Cardiac muscle cell (in vitro differentiated cells and primary cell): ENCODE results near the gene NAALADL2. TPM values are rescaled to one million over a fixed set of nuclear protein-coding genes. Genes with fewer than 3 reads are reported as not detected.
A peak's percentile ranks its signal among the peaks of the same experiment; 100 is the strongest.

Source experiments
- DNase-seq, 2 donors: peaks; one replicate each; pipeline versions ENCODE4 v3.0.0 to v3.0.0-alpha.2; 2010 to 2017; ENCODE audit warnings: low read depth in 1 of 2, low spot score in 1 of 2
- H3K27ac ChIP-seq: fragments of 200-600 bp; sonication (generic); 2 replicates; pipeline ENCODE4 v1.5.1; 2016
- H3K27me3 ChIP-seq: fragments of 200-600 bp; sonication (generic); 2 replicates; pipeline ENCODE4 v1.6.0; 2016; ENCODE audit warnings: control low read depth
- H3K36me3 ChIP-seq: fragments of 200-600 bp; sonication (generic); 2 replicates; pipeline ENCODE4 v1.5.1; 2016; ENCODE audit warnings: control low read depth
- H3K4me1 ChIP-seq: fragments of 200-600 bp; sonication (generic); 2 replicates; pipeline ENCODE4 v1.8.1; 2017; ENCODE audit warnings: low read depth, mild to moderate bottlenecking, mixed run types
- H3K4me3 ChIP-seq: fragments of 200-600 bp; sonication (generic); 2 replicates; pipeline ENCODE4 v1.5.1; 2016; ENCODE audit warnings: mild to moderate bottlenecking
- H3K9me3 ChIP-seq: fragments of 200-600 bp; sonication (generic); 2 replicates; pipeline ENCODE4 v1.5.1; 2017; ENCODE audit warnings: low read depth, mild to moderate bottlenecking, control low read depth
- polyA plus RNA-seq: library from polyadenylated mRNA; unstranded; fragments of >200 nt; fragmentation: Nextera tagmentation; extraction: Ambion mirVana; gene quantifications from 2 replicates; pipeline ENCODE4 v1.2.1, GENCODE V29; 2016
- total RNA-seq: library from RNA; depleted of rRNA; stranded (reverse); fragments of >200 nt; gene quantifications from 2 replicates; pipeline ENCODE4 v1.2.3, GENCODE V29; 2016
- TF ChIP-seq, protein P1 (sequence below): IDR thresholded peaks from 2 replicates; pipeline ENCODE4 v1.5.1; 2012; ENCODE audit warnings: low read depth, mild to moderate bottlenecking, low read length

Gene NAALADL2
- total and polyA plus RNA-seq, 2 experiments from 2014 or later: 2.4 to 3.8 TPM

DNA sequence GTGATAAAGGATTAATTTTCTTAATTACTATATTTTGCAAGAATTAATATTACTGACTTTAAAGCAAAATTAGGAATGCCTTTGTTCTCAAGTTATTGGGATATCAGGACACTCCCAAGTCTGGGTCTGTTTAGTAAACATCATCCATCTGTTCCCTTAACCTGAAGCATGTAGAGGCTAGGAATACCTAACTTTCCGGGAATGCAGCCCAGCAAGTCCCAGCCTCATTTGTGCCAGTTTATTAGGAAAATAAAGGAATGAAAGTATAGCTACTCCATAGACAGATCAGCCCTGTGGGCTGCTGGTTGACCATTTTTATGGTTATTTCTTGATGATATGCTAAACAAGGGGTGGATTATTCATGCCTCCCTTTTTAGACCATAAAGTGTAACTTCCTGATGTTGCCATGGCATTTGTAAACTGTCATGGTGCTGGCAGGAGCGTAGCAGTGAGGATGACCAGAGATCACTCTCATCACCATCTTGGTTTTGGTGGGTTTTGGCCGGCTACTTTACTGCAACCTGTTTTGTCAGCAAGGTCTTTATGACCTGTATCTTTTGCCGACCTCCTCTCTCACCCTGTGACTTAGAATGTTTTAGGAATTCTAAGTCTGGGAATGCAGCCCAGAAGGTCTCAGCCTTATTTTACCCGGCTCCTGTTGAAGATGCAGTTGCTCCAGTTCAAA lies 540.2 kb downstream of the NAALADL2 start:
- no peaks in the 10 kb centered on the region for H3K27me3 ChIP-seq
- H3K36me3 ChIP-seq: no peaks in the 10 kb centered on the region
- H3K9me3 ChIP-seq: no peaks in the 10 kb centered on the region
- no peaks in the 10 kb centered on the region for H3K4me1 ChIP-seq
- no peak overlapping the region for H3K4me3 ChIP-seq
- TF ChIP-seq, protein P1, sequence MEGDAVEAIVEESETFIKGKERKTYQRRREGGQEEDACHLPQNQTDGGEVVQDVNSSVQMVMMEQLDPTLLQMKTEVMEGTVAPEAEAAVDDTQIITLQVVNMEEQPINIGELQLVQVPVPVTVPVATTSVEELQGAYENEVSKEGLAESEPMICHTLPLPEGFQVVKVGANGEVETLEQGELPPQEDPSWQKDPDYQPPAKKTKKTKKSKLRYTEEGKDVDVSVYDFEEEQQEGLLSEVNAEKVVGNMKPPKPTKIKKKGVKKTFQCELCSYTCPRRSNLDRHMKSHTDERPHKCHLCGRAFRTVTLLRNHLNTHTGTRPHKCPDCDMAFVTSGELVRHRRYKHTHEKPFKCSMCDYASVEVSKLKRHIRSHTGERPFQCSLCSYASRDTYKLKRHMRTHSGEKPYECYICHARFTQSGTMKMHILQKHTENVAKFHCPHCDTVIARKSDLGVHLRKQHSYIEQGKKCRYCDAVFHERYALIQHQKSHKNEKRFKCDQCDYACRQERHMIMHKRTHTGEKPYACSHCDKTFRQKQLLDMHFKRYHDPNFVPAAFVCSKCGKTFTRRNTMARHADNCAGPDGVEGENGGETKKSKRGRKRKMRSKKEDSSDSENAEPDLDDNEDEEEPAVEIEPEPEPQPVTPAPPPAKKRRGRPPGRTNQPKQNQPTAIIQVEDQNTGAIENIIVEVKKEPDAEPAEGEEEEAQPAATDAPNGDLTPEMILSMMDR: no peak
- DNase-seq: no peak
- H3K27ac ChIP-seq: no peak overlapping the region

DNA sequence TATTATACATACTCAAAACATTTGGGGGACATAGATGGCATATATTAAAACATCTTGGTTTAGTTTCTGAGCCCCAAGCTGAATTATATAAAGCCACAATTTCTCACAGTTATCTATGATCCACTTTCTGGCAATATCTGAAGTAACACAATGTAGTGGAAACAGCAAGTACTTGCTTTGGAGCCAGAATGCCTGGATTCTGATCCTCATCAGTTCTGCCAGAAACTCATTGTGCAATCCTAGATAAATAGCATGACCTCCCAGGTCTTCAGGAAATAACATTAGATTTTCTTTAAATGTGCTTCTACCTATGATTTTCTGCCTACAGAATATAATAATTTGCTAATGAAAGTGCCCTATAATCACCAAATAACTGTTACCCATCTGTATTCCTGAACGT lies 544.9 kb downstream of the NAALADL2 start:
- DNase-seq: peak in 1 of 2 donors; percentile 72
- no peaks in the 10 kb centered on the region for H3K4me1 ChIP-seq
- no peaks in the 10 kb centered on the region for H3K9me3 ChIP-seq
- no peaks in the 10 kb centered on the region for H3K27me3 ChIP-seq
- TF ChIP-seq, protein P1: no peak
- no peak overlapping the region for H3K27ac ChIP-seq
- H3K36me3 ChIP-seq: no peaks in the 10 kb centered on the region
- H3K4me3 ChIP-seq: no peak overlapping the region

GRCh38 chr3:175404621-175405020 lies 545.5 kb downstream of the NAALADL2 start:
- TF ChIP-seq, protein P1: no peak

DNA sequence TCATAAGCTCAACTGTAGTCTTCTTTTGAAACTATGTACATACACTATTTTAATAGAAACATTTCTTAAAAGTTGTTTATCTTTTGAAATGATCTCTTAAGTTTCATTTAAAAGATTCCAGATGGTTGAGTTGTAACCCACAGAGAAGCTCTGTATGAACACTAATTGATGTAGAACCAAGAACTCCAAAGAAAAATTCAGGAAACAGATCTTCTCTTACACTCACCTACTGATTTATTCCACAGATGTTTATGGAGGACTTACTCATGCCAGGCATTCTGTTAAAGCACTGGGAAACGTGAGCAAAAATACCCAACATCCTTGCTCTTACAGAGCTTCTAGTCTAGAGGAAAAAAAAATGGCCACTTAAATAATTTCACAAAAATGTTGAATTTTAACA lies 551.1 kb downstream of the NAALADL2 start:
- no peaks in the 10 kb centered on the region for H3K9me3 ChIP-seq
- TF ChIP-seq, protein P1: no peak
- H3K4me3 ChIP-seq: no peak overlapping the region
- DNase-seq: no peak
- no peak overlapping the region for H3K27ac ChIP-seq
- no peaks in the 10 kb centered on the region for H3K27me3 ChIP-seq
- H3K36me3 ChIP-seq: no peaks in the 10 kb centered on the region
- H3K4me1 ChIP-seq: no peaks in the 10 kb centered on the region

More at GRCh38 chr3:175404621-175405020, 545.5 kb downstream of the NAALADL2 start:
- Histone ChIP-seq H3K36me3 (no peaks in the 10 kb centered on the region), H3K9me3 (no peaks in the 10 kb centered on the region), H3K27ac (no peak overlapping the region), H3K4me1 (no peaks in the 10 kb centered on the region), H3K4me3 (no peak overlapping the region), H3K27me3 (no peaks in the 10 kb centered on the region)
- peak in 1 of 2 donors; percentile 22 for DNase-seq

GRCh38 chr3:175411405-175411804 lies 552.3 kb downstream of the NAALADL2 start:
- H3K4me1 ChIP-seq: no peaks in the 10 kb centered on the region
- H3K36me3 ChIP-seq: no peaks in the 10 kb centered on the region
- H3K9me3 ChIP-seq: no peaks in the 10 kb centered on the region
- DNase-seq: no peak
- H3K27ac ChIP-seq: no peak overlapping the region
- no peak overlapping the region for H3K4me3 ChIP-seq
- TF ChIP-seq, protein P1: no peak
- no peaks in the 10 kb centered on the region for H3K27me3 ChIP-seq
